Activated T-cell treated with anti-CD3 and anti-CD28 coated beads for 1 hour (primary cell): ENCODE measurements around the gene VWDE.

ENCODE experiments used
- DNase-seq: peaks from one replicate; pipeline ENCODE4 v3.0.0-alpha.2; 2020; ENCODE audit warnings: low read depth

VWDE gene

GRCh38 chr7:12327922-12328321 is 75.7 kb downstream of the VWDE start:
- DNase-seq, result no peak

GRCh38 chr7:12325646-12326045 is 78.0 kb downstream of the VWDE start:
- DNase-seq, result no peak

GRCh38 chr7:12323415-12323814 is 80.2 kb downstream of the VWDE start:
- DNase-seq, result no peak

DNA sequence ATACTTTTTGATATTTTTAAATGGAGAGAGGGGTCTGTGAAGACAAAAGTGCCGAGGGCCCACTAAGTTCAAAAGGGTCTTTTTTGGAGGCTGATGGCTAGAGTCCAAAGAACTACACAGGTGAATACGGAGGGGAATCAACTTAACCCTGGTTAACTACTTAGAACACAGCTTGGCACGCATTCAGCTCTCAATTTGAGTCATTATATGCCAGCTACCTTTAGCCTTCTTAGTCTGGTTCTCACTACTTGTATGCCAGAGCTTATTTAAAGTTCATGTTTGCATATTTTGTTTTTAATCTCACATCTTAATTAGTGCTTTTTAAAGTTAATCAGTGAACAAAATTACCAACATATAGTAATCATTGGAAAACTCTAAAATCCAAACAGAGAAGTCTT is 80.8 kb downstream of the VWDE start:
- DNase-seq, result no peak

- DNase-seq, result no peak
These were observed 81.3 kb downstream of the VWDE start for GRCh38 chr7:12322284-12322902.

DNA sequence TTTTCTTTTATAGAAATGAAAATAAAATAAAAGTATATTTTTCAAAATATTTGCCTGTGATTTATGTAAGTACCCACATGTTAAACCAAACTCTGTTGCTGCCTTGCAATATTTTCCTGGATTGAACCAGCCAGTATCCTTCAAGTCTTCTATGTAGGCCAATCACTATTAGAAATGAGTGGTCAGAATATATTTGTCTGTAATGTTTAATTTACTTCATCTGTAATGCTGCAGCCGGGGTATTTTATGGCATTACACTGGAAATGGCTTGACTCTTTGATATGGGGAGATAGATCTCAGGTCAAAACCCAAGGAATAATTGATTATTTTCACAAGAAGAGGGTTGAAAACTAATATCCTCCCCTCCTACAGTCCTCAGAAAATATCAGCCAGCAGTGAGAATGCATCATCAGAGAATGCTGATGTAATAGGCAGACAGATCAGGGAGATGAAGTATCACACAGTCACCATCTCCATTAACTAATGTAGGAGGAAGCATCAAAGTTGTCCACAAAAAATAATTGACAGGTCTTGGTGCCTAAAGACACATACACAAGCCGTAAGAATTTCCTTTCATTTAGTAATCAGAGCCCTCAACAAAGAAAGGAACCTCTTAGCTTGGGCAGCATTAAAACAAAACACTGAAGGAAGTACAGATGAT is 82.5 kb downstream of the VWDE start:
- DNase-seq, result no peak

GRCh38 chr7:12320241-12320986 is 83.3 kb downstream of the VWDE start:
- DNase-seq, result no peak

DNA sequence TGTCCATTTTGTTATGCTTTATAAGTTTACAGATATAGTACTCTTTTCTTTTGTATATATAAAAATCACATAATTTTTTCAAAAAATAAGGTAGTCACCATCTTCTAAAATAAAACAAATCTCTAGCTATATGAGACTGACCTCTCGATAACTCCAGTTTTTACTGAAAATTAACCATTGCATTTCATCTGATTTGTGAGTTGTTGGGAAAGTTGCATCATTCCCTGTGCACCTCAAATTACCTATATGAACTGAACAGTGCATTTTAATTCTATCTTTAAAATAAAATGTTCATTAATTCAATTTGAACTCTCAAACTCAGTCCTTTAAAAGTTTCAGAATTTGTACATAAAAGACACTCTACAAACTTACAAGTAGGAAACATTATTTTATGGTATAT is 86.0 kb downstream of the VWDE start:
- DNase-seq, result no peak

DNA sequence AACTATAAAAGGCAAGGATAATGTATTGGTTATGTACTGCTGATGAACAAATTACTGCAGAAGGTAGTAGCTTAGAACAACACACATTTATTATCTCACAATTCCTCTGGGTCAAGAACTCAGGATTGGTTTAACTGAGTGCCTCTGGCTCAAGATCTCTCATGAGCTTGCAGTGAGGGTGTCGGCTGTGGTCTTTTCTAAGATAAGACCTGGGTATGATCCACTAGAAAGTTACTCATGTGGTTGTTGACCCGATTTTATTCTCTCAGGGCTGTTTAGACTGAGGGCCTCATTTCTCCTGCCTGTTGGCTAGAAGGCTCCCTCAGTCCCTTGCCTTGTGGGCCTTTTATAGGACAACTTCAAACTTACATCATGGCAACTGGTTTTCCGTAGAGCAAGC is 86.7 kb downstream of the VWDE start:
- DNase-seq, result no peak

GRCh38 chr7:12315049-12315448 is 88.6 kb downstream of the VWDE start:
- DNase-seq, result no peak

DNA sequence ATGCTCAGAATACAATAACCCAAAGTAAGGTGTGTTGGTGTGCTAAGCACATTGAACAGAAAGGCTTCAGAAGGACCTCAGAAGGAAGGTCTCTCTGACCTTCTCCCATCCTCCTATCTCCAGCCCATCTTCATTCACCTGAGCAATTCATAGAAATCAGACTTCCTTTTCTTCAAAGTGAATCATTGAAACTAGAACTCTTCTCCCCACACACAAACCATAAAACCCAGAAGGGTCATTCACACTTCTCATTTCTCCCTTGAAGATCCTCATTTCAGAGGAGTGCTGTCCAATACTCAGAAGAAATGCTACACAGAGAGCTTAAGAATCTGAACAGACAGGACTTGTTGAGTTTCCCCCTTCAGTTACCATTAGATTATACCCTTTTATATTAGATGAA is 89.5 kb downstream of the VWDE start:
- no peak for DNase-seq

DNA sequence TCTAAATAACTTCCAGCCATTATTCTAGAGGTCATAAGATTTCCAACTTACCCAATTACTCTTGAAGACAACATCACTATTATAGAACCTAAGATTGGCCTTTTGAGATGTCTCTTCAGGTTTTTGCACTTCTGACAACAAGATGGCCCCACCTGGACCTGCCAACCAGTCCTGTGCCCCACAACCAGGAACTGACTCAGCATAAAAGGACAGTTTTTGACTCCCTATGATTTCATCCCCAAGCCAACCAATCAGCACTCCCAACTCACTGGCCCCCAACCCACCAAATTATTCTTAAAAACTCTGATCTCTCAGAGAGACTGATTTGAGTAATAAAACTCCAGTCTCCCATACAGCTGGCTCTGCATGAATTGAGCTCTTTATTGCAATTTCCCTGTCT is 98.2 kb downstream of the VWDE start:
- DNase-seq, result no peak

- no peak for DNase-seq
These were observed 100.2 kb downstream of the VWDE start for GRCh38 chr7:12303495-12303894.

DNA sequence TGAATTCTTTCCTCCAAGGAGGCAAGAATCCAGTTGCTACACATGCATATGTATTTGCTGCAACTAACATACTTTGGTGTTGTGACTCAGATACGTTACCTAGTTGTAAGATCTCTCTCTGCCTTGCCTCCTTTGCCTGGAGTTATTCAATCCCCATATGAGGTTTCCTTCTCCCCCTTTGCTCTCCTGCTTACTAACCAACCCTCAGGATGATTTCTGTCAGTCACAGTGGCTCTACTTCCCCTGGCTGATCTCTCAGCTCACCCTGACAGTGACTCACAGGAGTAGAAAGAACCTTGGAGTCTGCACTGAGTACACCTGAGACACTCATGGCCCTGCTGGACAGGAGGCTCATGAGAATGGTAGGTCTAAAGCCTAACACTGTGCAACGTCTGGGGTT is 100.6 kb downstream of the VWDE start:
- DNase-seq, result no peak

- DNase-seq, result no peak
These were observed 103.2 kb downstream of the VWDE start for GRCh38 chr7:12300415-12300814.

- no peak for DNase-seq
These were observed 104.3 kb downstream of the VWDE start for GRCh38 chr7:12299367-12299766.

DNA sequence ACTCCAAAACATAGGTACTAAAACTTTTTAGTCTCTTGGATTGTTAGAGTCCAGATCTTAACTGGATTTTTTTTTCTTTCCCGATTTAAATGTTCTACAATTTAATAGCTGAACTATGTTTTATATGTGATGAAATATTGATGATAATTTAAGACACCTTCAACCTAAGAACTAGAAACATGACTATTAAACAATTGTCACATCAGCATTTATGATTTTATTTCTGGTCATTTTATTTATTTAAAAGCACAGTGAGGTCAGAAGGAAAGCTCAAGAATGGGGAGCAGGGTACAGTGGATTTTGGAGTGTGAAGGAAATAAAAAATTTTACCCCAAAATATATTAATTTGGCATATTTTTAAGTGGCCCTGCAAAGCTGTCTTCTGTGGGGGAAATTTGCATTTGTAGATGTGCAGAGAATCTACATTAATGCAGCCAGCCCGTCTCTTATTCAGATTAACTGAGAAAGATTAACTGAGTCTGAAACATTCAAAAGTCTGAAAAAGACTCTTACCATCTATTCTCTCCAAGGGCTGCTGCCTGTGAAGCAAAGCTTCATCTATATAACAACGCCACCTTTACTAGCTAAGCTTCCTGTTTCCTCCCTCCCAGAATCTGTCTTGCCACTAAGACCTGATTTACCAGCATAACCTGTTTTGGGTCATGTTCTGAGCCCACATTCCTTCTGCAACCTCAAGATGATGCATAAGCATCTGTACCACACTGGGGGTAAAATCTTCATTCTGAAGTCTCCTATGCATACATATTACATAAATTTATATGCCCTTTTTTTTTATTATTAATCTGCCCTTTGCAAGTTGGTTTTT is 106.2 kb downstream of the VWDE start:
- DNase-seq, result no peak

DNA sequence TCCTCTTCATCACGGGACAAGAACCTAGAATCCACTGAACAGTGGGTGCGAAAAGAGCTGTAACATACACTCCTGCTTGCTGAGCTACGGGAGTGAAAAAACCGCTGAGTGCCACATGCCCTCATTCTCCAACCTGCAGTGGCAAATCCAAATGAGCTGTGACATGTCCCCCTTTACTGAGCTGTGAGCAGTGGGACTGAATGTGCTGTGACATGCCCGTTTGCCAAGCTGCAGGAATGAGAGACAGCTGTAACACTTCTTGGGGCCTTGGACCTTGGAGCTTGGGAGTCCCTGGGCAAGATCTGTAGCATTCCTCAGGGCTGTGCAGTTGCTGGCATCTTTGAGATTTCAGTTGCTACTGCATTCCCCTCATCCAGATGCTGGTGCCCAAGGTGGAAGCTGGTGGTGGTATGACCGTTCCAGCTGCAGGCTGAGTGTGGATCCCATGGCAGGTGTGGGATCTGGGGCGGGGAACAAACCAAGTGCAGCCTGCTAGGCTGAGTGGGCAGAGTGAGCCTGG is 107.6 kb downstream of the VWDE start:
- DNase-seq, result no peak

GRCh38 chr7:12294701-12295100 is 109.0 kb downstream of the VWDE start:
- DNase-seq, result no peak

GRCh38 chr7:12291870-12292269 is 111.8 kb downstream of the VWDE start:
- no peak for DNase-seq

DNA sequence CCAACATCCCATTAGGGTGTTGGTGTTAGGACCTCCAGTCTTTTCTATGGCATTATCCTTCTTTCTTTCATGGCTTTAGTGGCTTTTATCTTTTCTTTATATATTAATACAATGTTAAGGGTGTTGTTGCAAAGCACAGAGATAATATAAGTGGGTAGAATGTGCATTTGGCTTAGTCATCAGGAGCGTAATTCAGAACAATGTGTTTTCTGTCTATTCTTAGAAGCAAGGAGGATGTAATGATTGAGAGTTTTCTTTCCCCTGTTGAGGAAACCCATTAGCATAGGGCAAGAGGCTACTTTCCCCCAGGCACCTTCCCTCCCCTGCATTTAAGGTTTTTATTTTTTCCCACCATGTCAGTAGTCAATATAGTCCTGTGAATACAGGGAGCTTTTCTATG is 112.9 kb downstream of the VWDE start:
- no peak for DNase-seq

- no peak for DNase-seq
These were observed 113.7 kb downstream of the VWDE start for GRCh38 chr7:12289996-12290395.
